ENCODE data around the gene NR1H3. TPM values are rescaled to one million over a fixed set of nuclear protein-coding genes. Genes with fewer than 3 reads are reported as not detected.

Gene NR1H3
- total RNA-seq, 1 donor from 2014 or later = 14.2 TPM

DNA sequence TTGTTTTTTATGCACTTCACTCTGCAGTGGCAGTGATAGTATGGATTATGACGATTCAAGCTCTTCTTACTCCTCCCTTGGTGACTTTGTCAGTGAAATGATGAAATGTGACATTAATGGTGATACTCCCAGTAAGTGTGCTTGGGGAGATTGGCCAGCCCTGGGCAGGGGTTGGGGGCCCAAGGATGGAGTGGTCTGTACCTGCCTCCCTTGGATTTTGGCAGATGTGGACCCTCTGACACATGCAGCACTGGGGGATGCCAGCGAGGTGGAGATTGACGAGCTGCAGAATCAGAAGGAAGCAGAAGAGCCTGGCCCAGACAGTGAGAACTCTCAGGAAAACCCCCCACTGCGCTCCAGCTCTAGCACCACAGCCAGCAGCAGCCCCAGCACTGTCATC, 26.4 kb downstream of the NR1H3 start:
- DNase-seq (ENCODE audit: extremely low spot score, unreplicated experiment) = no peak
- Mint-ChIP-seq H3K4me1 (ENCODE audit: unreplicated experiment) (no peaks in the 10 kb centered on the region), H3K36me3 (peaks cover 23% of the 10 kb centered on the region), H3K27me3 (no peaks in the 10 kb centered on the region), H3K27ac (no peak overlapping the region), H3K4me3 (no peak overlapping the region), H3K9me3 (no peaks in the 10 kb centered on the region)
- TF ChIP-seq, protein P1, sequence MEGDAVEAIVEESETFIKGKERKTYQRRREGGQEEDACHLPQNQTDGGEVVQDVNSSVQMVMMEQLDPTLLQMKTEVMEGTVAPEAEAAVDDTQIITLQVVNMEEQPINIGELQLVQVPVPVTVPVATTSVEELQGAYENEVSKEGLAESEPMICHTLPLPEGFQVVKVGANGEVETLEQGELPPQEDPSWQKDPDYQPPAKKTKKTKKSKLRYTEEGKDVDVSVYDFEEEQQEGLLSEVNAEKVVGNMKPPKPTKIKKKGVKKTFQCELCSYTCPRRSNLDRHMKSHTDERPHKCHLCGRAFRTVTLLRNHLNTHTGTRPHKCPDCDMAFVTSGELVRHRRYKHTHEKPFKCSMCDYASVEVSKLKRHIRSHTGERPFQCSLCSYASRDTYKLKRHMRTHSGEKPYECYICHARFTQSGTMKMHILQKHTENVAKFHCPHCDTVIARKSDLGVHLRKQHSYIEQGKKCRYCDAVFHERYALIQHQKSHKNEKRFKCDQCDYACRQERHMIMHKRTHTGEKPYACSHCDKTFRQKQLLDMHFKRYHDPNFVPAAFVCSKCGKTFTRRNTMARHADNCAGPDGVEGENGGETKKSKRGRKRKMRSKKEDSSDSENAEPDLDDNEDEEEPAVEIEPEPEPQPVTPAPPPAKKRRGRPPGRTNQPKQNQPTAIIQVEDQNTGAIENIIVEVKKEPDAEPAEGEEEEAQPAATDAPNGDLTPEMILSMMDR (conservative IDR thresholded peaks at IDR 0.05) = no peak

DNA sequence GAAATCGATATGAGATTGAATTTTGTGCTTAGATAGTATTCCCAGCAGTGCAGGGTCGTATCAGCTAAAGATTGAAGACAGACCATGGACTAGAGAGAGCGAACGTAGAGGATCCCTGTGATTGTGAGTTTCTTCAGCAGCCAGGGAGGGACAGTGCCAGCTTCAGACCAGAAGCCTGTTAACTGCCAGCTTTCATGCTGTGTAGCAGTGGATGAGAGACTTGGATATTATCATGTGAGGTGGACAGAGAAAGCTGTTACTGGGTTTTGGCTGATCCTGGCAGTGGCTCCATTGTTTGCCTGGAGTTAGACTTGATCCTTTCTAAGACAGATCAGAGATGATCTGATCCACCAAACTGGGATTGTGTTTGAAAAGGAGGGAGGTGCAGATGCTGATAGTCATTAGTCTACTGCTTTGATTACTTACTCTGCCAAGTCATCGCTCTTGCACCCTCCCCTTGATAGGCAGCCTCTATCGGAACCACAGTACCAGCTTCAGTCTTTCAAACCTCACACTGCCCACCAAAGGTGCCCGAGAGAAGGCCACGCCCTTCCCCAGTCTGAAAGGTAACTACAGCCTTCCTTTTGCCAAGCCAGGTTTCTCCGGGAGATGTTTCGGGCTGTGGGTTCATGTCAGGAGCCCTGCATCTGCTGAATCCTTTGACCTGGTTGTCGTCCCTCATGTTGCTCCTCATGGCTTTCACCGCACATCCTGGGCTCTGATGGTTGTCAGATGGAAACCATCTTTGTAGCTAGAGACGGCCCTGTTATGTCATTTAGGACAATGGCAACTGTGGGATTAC, 28.4 kb downstream of the NR1H3 start:
- Mint-ChIP-seq H3K36me3 (peaks cover 18% of the 10 kb centered on the region), H3K4me3 (no peak overlapping the region), H3K27ac (no peak overlapping the region), H3K9me3 (no peaks in the 10 kb centered on the region), H3K4me1 (ENCODE audit: unreplicated experiment) (no peaks in the 10 kb centered on the region), H3K27me3 (no peaks in the 10 kb centered on the region)
- no peak for DNase-seq (ENCODE audit: extremely low spot score, unreplicated experiment)
- TF ChIP-seq, protein P1 (conservative IDR thresholded peaks at IDR 0.05) = no peak

DNA sequence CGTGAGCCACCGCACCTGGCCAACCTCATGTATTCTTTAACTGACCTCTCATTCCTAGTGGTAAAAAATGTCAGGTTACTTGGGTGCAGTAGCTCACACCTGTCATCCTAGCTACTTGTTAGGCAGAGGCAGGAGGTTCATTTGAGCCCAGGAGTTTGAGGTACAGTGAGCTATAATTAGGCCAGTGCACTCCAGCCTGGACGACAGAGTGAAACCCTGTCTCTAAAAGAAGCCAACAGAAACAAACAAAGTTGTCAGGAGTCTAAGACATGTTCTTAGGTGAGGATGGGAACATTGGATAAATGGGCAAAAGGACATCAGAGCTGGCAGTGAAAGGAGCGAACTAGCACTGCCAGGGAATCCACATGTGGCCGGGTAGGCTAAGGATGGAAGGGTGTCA, 30.3 kb downstream of the NR1H3 start:
- H3K4me3 Mint-ChIP-seq = no peak overlapping the region

DNA sequence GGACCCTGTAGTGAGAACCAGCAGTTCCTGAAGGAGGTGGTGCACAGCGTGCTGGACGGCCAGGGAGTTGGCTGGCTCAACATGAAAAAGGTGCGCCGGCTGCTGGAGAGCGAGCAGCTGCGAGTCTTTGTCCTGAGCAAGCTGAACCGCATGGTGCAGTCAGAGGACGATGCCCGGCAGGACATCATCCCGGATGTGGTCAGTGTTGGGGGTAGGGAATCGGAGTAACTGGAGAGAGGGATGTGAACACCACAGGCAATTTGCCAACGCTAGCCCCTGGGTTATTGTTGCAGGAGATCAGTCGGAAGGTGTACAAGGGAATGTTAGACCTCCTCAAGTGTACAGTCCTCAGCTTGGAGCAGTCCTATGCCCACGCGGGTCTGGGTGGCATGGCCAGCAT, 32.1 kb downstream of the NR1H3 start:
- H3K36me3 Mint-ChIP-seq = peaks cover 14% of the 10 kb centered on the region
- H3K4me1 Mint-ChIP-seq (ENCODE audit: unreplicated experiment) = no peaks in the 10 kb centered on the region
- no peak for DNase-seq (ENCODE audit: extremely low spot score, unreplicated experiment)
- TF ChIP-seq, protein P1 (conservative IDR thresholded peaks at IDR 0.05) = no peak
- no peaks in the 10 kb centered on the region for H3K9me3 Mint-ChIP-seq
- H3K27ac Mint-ChIP-seq = no peak overlapping the region
- no peak overlapping the region for H3K4me3 Mint-ChIP-seq
- H3K27me3 Mint-ChIP-seq = no peaks in the 10 kb centered on the region

More for the DNA sequence above, 30.3 kb downstream of the NR1H3 start:
- DNase-seq (ENCODE audit: extremely low spot score, unreplicated experiment) = no peak
- Mint-ChIP-seq H3K9me3 (no peaks in the 10 kb centered on the region), H3K36me3 (peaks cover 22% of the 10 kb centered on the region), H3K27ac (no peak overlapping the region), H3K4me1 (ENCODE audit: unreplicated experiment) (no peaks in the 10 kb centered on the region), H3K27me3 (no peaks in the 10 kb centered on the region)
- TF ChIP-seq, protein P1 (conservative IDR thresholded peaks at IDR 0.05) = no peak

DNA sequence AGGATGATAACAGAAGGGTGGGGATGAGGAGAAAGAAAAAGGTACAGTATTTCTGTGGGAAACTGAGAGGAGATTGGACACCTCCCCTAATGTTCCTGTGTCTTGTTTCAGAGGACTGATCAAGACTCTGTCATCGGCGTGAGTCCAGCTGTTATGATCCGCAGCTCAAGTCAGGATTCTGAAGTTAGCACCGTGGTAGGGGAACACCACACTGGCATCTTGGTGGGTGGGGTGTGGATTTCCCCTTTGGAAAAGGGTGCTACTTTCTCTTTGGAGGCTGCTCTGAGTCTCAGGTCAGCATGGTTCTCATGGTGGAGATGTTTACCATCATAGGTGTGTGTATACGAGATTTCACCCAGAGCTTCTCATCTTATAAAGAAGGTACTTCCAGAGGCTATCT, 37.6 kb downstream of the NR1H3 start:
- TF ChIP-seq, protein P1 (conservative IDR thresholded peaks at IDR 0.05) = no peak
- no peak overlapping the region for H3K27ac Mint-ChIP-seq
- H3K36me3 Mint-ChIP-seq = peaks cover 44% of the 10 kb centered on the region
- H3K4me1 Mint-ChIP-seq (ENCODE audit: unreplicated experiment) = no peaks in the 10 kb centered on the region
- no peak for DNase-seq (ENCODE audit: extremely low spot score, unreplicated experiment)
- H3K4me3 Mint-ChIP-seq = no peak overlapping the region
- H3K9me3 Mint-ChIP-seq = peaks cover 15% of the 10 kb centered on the region
- no peaks in the 10 kb centered on the region for H3K27me3 Mint-ChIP-seq

All from type B pancreatic cell (in vitro differentiated cells).